Nephron (organoid): Measurements from ENCODE around the gene TMEM62.
"Not testable (repeated sequence)": the region's sequence is repeated elsewhere in the genome, so short reads cannot be mapped to it uniquely, and the experiment has no call there.

Source experiments
- H3K27ac Mint-ChIP-seq, 3 experiments: 2 replicates each; pipeline ENCODE4 v1.8.0; 2020; ENCODE audit warnings: mixed read lengths in 3 of 3, mild to moderate bottlenecking in 2 of 3, moderate library complexity in 1 of 3
- H3K27me3 Mint-ChIP-seq: 2 replicates; pipeline ENCODE4 v1.8.0; 2021; ENCODE audit warnings: low read depth, mild to moderate bottlenecking, moderate library complexity, mixed read lengths
- H3K36me3 Mint-ChIP-seq: 2 replicates; pipeline ENCODE4 v1.8.0; 2020; ENCODE audit warnings: low read depth, mixed read lengths
- H3K4me1 Mint-ChIP-seq: 2 replicates; pipeline ENCODE4 v1.8.0; 2020; ENCODE audit warnings: mixed read lengths
- H3K4me3 Mint-ChIP-seq, 3 experiments: 2 replicates each; pipeline ENCODE4 v1.8.0; 2020; ENCODE audit warnings: mild to moderate bottlenecking in 3 of 3, mixed read lengths in 3 of 3, moderate library complexity in 2 of 3
- H3K9me3 Mint-ChIP-seq: 2 replicates; pipeline ENCODE4 v1.8.0; 2020; ENCODE audit warnings: mixed read lengths
- CTCF ChIP-seq, 3 experiments: fragments of 200-600 bp; sonication (generic); IDR thresholded peaks; one replicate each; pipeline ENCODE4 v1.5.0; 2021; ENCODE audit warnings: antibody characterized with exemption in 3 of 3; ENCODE audit not compliant: unreplicated experiment in 3 of 3

The TMEM62 gene

GRCh38 chr15:43146184-43146583 lies 12.8 kb downstream of the TMEM62 start:
- Mint-ChIP-seq H3K9me3 (no peaks in the 10 kb centered on the region), H3K27ac (no peak overlapping the region), H3K36me3 (peaks cover 11% of the 10 kb centered on the region), H3K4me1 (no peaks in the 10 kb centered on the region), H3K27me3 (no peaks in the 10 kb centered on the region), H3K4me3 (no peak overlapping the region)
- TF ChIP-seq CTCF (IDR thresholded peaks at IDR 0.05; ENCODE audit: unreplicated experiment in 3 of 3): no peak

- no peak overlapping the region for H3K4me3 Mint-ChIP-seq
- TF ChIP-seq CTCF (IDR thresholded peaks at IDR 0.05; ENCODE audit: unreplicated experiment in 3 of 3): no peak
- H3K27ac Mint-ChIP-seq: no peak overlapping the region
- no peaks in the 10 kb centered on the region for H3K4me1 Mint-ChIP-seq
- H3K9me3 Mint-ChIP-seq: no peaks in the 10 kb centered on the region
- no peaks in the 10 kb centered on the region for H3K27me3 Mint-ChIP-seq
- H3K36me3 Mint-ChIP-seq: peaks cover 11% of the 10 kb centered on the region
These were observed 17.0 kb downstream of the TMEM62 start for GRCh38 chr15:43150191-43150929.

- H3K9me3 Mint-ChIP-seq: no peaks in the 10 kb centered on the region
- no peak overlapping the region for H3K4me3 Mint-ChIP-seq
- H3K4me1 Mint-ChIP-seq: no peaks in the 10 kb centered on the region
- no peak overlapping the region for H3K27ac Mint-ChIP-seq
- no peak for TF ChIP-seq CTCF (IDR thresholded peaks at IDR 0.05; ENCODE audit: unreplicated experiment in 3 of 3)
- H3K36me3 Mint-ChIP-seq: peaks cover 14% of the 10 kb centered on the region
- no peaks in the 10 kb centered on the region for H3K27me3 Mint-ChIP-seq
These were observed 18.3 kb downstream of the TMEM62 start for GRCh38 chr15:43151688-43152087.

- no peak overlapping the region for H3K4me3 Mint-ChIP-seq
- H3K9me3 Mint-ChIP-seq: no peaks in the 10 kb centered on the region
- TF ChIP-seq CTCF (IDR thresholded peaks at IDR 0.05; ENCODE audit: unreplicated experiment in 3 of 3): no peak
- H3K27me3 Mint-ChIP-seq: no peaks in the 10 kb centered on the region
- H3K27ac Mint-ChIP-seq: no peak overlapping the region
- H3K36me3 Mint-ChIP-seq: peaks cover 21% of the 10 kb centered on the region
- H3K4me1 Mint-ChIP-seq: no peaks in the 10 kb centered on the region
These were observed 19.9 kb downstream of the TMEM62 start for GRCh38 chr15:43153269-43153668.

GRCh38 chr15:43165801-43166325 lies 32.5 kb downstream of the TMEM62 start:
- peaks cover 39% of the 10 kb centered on the region for H3K36me3 Mint-ChIP-seq
- H3K4me3 Mint-ChIP-seq: no peak overlapping the region
- H3K27ac Mint-ChIP-seq: no peak overlapping the region
- peaks cover 7% of the 10 kb centered on the region for H3K9me3 Mint-ChIP-seq
- no peaks in the 10 kb centered on the region for H3K4me1 Mint-ChIP-seq
- H3K27me3 Mint-ChIP-seq: no peaks in the 10 kb centered on the region
- no peak for TF ChIP-seq CTCF (IDR thresholded peaks at IDR 0.05; ENCODE audit: unreplicated experiment in 3 of 3)

GRCh38 chr15:43167261-43167660 lies 33.9 kb downstream of the TMEM62 start:
- H3K27me3 Mint-ChIP-seq, H3K27ac Mint-ChIP-seq, H3K4me3 Mint-ChIP-seq, H3K4me1 Mint-ChIP-seq, H3K9me3 Mint-ChIP-seq: not testable (repeated sequence)
- peaks cover 46% of the 10 kb centered on the region for H3K36me3 Mint-ChIP-seq
